GM11168 (cell line): ENCODE data around the gene OBI1.
"Not testable (repeated sequence)": the region's sequence is repeated elsewhere in the genome, so short reads cannot be mapped to it uniquely, and the experiment has no call there.

Experiments used
- in situ Hi-C: fragments of 300-500 bp; cut with MboI; formaldehyde crosslinking; loops from one replicate; pipeline ENCODE4 v1.12.0; 2022; ENCODE audit warnings: low sequenced_read_pairs; ENCODE audit not compliant: unreplicated experiment

The OBI1 gene

GRCh38 chr13:78650717-78651083 lies 8.3 kb downstream of the OBI1 start:
- in situ Hi-C loops: no loop called here

- in situ Hi-C loops: no loop called here
Observed at GRCh38 chr13:78649997-78650716, 8.8 kb downstream of the OBI1 start.

GRCh38 chr13:78647109-78647678 lies 11.8 kb downstream of the OBI1 start:
- in situ Hi-C loops: not testable (repeated sequence)

GRCh38 chr13:78638216-78638615 lies 20.7 kb downstream of the OBI1 start:
- in situ Hi-C loops: no loop called here

- in situ Hi-C loops: no loop called here
Observed at GRCh38 chr13:78636495-78636894, 22.5 kb downstream of the OBI1 start.

- in situ Hi-C loops: no loop called here
Observed at GRCh38 chr13:78632996-78633395, 26.0 kb downstream of the OBI1 start.

- in situ Hi-C loops: no loop called here
Observed at GRCh38 chr13:78631077-78631476, 27.9 kb downstream of the OBI1 start.

- in situ Hi-C loops: no loop called here
Observed at GRCh38 chr13:78630511-78630910, 28.4 kb downstream of the OBI1 start.

- in situ Hi-C loops: no loop called here
Observed at GRCh38 chr13:78625384-78625783, 33.6 kb downstream of the OBI1 start.

- in situ Hi-C loops: no loop called here
Observed at GRCh38 chr13:78623132-78623531, 35.8 kb downstream of the OBI1 start.

GRCh38 chr13:78620936-78621470 lies 38.0 kb downstream of the OBI1 start:
- in situ Hi-C loops: no loop called here

GRCh38 chr13:78618411-78618810 lies 40.5 kb downstream of the OBI1 start:
- in situ Hi-C loops: no loop called here

- in situ Hi-C loops: no loop called here
Observed at GRCh38 chr13:78611040-78611439, 47.9 kb downstream of the OBI1 start.

- in situ Hi-C loops: no loop called here
Observed at GRCh38 chr13:78610381-78610883, 48.5 kb downstream of the OBI1 start.

- in situ Hi-C loops: no loop called here
Observed at GRCh38 chr13:78609464-78610205, 49.3 kb downstream of the OBI1 start.

- in situ Hi-C loops: no loop called here
Observed at GRCh38 chr13:78608688-78609463, 50.1 kb downstream of the OBI1 start.

- in situ Hi-C loops: no loop called here
Observed at GRCh38 chr13:78608252-78608687, 50.7 kb downstream of the OBI1 start.

GRCh38 chr13:78607409-78608251 lies 51.3 kb downstream of the OBI1 start:
- in situ Hi-C loops: no loop called here
